ENCODE measurements around the gene RHOH. TPM values are rescaled to one million over a fixed set of nuclear protein-coding genes. Genes with fewer than 3 reads are reported as not detected.

Gene RHOH
- total RNA-seq, 4 donors from 2014 or later: 1.8 to 5.8 (median 4.6) TPM

GRCh38 chr4:40234519-40235039 lies 37.7 kb downstream of the RHOH start:
- DNase-seq (ENCODE audit: low spot score) (no peak), ATAC-seq (ENCODE audit: low FRiP score) (no peak)
- TF ChIP-seq, protein P1, sequence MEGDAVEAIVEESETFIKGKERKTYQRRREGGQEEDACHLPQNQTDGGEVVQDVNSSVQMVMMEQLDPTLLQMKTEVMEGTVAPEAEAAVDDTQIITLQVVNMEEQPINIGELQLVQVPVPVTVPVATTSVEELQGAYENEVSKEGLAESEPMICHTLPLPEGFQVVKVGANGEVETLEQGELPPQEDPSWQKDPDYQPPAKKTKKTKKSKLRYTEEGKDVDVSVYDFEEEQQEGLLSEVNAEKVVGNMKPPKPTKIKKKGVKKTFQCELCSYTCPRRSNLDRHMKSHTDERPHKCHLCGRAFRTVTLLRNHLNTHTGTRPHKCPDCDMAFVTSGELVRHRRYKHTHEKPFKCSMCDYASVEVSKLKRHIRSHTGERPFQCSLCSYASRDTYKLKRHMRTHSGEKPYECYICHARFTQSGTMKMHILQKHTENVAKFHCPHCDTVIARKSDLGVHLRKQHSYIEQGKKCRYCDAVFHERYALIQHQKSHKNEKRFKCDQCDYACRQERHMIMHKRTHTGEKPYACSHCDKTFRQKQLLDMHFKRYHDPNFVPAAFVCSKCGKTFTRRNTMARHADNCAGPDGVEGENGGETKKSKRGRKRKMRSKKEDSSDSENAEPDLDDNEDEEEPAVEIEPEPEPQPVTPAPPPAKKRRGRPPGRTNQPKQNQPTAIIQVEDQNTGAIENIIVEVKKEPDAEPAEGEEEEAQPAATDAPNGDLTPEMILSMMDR (IDR thresholded peaks at IDR 0.05): no peak

DNA sequence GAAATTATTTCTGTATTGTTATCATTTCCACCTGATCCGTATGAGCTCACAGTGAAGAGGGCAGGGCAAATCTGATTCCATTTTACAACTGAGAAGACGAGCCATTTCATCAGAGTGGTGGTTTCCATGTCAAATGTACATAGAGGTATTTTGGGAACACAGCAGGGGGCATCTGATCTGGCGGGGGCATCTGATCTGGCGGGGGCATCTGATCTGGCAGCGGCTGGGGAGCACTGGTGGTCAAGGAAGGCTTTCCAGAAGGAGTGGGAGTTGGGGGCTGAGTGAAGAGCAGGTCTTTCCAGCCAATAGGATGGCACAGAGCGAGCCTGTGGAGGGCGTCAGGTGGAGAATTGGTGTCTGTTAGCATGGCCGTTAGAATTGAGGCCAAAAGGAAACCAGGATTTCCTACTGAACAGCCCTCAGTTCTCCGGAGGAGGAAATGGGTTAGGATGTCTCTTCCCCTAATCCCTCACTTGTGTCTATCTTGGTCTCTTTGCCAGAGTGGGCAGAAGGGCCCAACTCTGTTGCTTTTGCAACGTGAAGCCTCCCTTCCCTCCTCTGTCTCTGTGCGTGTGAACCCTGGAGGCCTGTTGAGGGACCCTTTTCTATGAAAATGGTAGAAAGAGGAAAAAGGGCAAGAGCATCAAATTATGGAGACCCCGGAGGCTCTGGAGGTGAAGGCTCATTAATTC lies 41.3 kb downstream of the RHOH start:
- ATAC-seq (ENCODE audit: low FRiP score) (no peak), DNase-seq (ENCODE audit: low spot score) (no peak)
- TF ChIP-seq, protein P1 (IDR thresholded peaks at IDR 0.05): no peak

- ATAC-seq (ENCODE audit: low FRiP score): no peak
- no peak for DNase-seq (ENCODE audit: low spot score)
- TF ChIP-seq, protein P1 (IDR thresholded peaks at IDR 0.05): no peak
These were observed 42.1 kb downstream of the RHOH start for GRCh38 chr4:40238700-40239548.

DNA sequence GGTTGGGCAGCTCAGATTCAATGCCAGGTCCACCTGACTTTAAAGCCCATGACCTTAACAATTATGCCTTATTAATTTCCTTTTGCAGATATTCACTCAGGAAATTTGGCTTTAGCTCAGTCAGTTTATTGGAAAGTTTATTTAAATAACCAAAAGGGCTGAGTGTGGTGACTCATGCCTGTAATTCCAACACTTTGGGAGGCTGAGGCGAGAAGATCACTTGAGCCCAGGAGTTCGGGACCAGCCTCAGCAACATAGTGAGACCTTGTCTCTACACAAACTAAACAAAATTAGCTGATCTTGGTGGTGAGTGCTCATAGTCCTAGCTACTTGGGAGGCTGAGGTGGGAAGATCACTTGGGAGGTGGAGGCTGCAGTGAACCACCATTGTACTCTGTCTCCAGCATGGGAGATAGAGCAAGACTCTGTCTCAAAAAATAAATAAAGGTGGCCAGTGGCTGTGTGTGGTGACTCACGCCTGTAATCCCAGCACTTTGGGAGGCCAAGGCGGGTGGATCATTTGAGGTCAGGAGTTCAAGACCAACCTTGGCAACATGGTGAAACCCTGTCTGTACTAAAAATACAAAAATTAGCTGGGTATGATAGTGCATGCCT lies 43.3 kb downstream of the RHOH start:
- no peak for ATAC-seq (ENCODE audit: low FRiP score)
- TF ChIP-seq, protein P1 (IDR thresholded peaks at IDR 0.05): no peak

DNA sequence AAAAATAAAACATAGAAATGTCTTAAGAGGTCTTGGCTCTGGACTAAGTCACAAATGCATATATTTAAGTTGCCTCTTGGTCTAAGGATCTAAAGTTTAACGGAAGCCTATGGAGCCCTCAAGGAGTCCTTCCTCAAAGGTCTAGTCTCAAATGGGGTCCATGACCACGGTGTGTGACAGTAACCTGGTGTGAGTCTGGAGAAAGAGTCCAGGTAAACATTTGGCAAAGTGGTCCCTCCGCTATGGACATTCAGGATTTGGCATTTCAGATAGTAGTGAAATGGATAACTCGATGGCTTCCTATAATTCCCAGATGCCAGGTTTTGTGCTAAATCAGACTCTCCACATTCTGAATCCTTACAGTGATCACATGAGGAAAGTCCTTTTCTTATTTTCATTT lies 44.2 kb downstream of the RHOH start:
- ATAC-seq (ENCODE audit: low FRiP score) (no peak), DNase-seq (ENCODE audit: low spot score) (no peak)
- TF ChIP-seq, protein P1 (IDR thresholded peaks at IDR 0.05): no peak

More for the DNA sequence above, 43.3 kb downstream of the RHOH start:
- no peak for DNase-seq (ENCODE audit: low spot score)

DNA sequence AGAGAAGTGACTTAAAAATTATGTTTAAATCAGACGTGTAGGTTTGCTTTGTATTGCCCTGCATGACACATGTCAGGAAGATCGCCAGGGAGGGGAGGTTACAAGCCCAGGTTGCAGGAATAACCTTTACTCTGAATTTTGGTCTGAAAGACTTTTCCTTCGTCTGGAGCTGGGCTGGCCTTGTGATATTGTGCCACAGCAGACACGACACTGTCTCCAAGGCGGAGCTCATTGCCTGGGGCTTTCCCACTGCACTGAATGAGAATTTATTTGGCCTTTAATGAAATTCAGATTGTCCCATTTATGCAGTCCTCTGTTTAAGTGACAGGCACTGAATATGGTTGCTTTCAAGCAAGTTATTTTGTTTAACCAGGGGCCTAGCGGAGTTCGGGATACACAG lies 45.1 kb downstream of the RHOH start:
- no peak for DNase-seq (ENCODE audit: low spot score)
- TF ChIP-seq, protein P1 (IDR thresholded peaks at IDR 0.05): no peak
- no peak for ATAC-seq (ENCODE audit: low FRiP score)

Measured in omental fat pad (tissue), 4 donors.